HEK293 (cell line): ENCODE measurements around the gene SARS2.

ENCODE experiments used
- KLF8 ChIP-seq: fragments of 450-650 bp; formaldehyde crosslinking; IDR thresholded peaks from 2 replicates; pipeline ENCODE4 v1.5.1; 2016; ENCODE audit warnings: missing biosample characterization, missing genetic modification characterization
- MYNN ChIP-seq: fragments of 450-650 bp; formaldehyde crosslinking; IDR thresholded peaks from 2 replicates; pipeline ENCODE4 v1.5.1; 2016; ENCODE audit warnings: missing biosample characterization, missing genetic modification characterization, borderline replicate concordance
- PRDM1 ChIP-seq: fragments of 450-650 bp; formaldehyde crosslinking; IDR thresholded peaks from 2 replicates; pipeline ENCODE4; 2016; ENCODE audit warnings: missing biosample characterization, missing genetic modification characterization
- SCRT2 ChIP-seq: fragments of 450-650 bp; formaldehyde crosslinking; IDR thresholded peaks from 2 replicates; pipeline ENCODE4 v1.5.1; 2016; ENCODE audit warnings: missing biosample characterization, missing genetic modification characterization
- TCF7L2 ChIP-seq: IDR thresholded peaks from 2 replicates; pipeline ENCODE4 v1.6.1; 2011; ENCODE audit warnings: low read depth, mild to moderate bottlenecking, inconsistent platforms, low read length, moderate library complexity, borderline replicate concordance
- ZBTB17 ChIP-seq: fragments of 450-650 bp; formaldehyde crosslinking; IDR thresholded peaks from 2 replicates; pipeline ENCODE4 v1.5.1; 2016; ENCODE audit warnings: missing biosample characterization, missing genetic modification characterization
- ZBTB8A ChIP-seq: fragments of 450-650 bp; formaldehyde crosslinking; IDR thresholded peaks from 2 replicates; pipeline ENCODE4 v1.5.1; 2016; ENCODE audit warnings: missing biosample characterization, missing genetic modification characterization
- ZNF112 ChIP-seq: fragments of 450-650 bp; formaldehyde crosslinking; IDR thresholded peaks from 2 replicates; pipeline ENCODE4 v1.5.0; 2017; ENCODE audit warnings: missing biosample characterization, missing genetic modification characterization
- ZNF121 ChIP-seq: fragments of 450-650 bp; formaldehyde crosslinking; IDR thresholded peaks from 2 replicates; pipeline ENCODE4 v1.5.1; 2016; ENCODE audit warnings: missing biosample characterization, missing genetic modification characterization
- ZNF132 ChIP-seq: fragments of 450-650 bp; formaldehyde crosslinking; IDR thresholded peaks from 2 replicates; pipeline ENCODE4 v1.5.1; 2017; ENCODE audit warnings: missing biosample characterization, missing genetic modification characterization, borderline replicate concordance
- ZNF16 ChIP-seq: fragments of 450-650 bp; formaldehyde crosslinking; IDR thresholded peaks from 2 replicates; pipeline ENCODE4 v1.5.1; 2016; ENCODE audit warnings: low read depth, missing biosample characterization, missing genetic modification characterization
- ZNF280C ChIP-seq: fragments of 450-650 bp; formaldehyde crosslinking; IDR thresholded peaks from 2 replicates; pipeline ENCODE4 v1.5.1; 2016; ENCODE audit warnings: missing biosample characterization, missing genetic modification characterization
- ZNF354C ChIP-seq: fragments of 450-650 bp; formaldehyde crosslinking; IDR thresholded peaks from 2 replicates; pipeline ENCODE4 v1.5.1; 2016; ENCODE audit warnings: missing biosample characterization, missing genetic modification characterization, low read depth, borderline replicate concordance
- ZNF394 ChIP-seq: fragments of 450-650 bp; formaldehyde crosslinking; IDR thresholded peaks from 2 replicates; pipeline ENCODE4 v1.5.1; 2016; ENCODE audit warnings: missing biosample characterization, missing genetic modification characterization, mild to moderate bottlenecking, moderate library complexity, borderline replicate concordance
- ZNF48 ChIP-seq: fragments of 450-650 bp; formaldehyde crosslinking; IDR thresholded peaks from 2 replicates; pipeline ENCODE4 v1.5.1; 2016; ENCODE audit warnings: missing biosample characterization, missing genetic modification characterization
- ZNF518A ChIP-seq: fragments of 450-650 bp; formaldehyde crosslinking; conservative IDR thresholded peaks from 2 replicates; pipeline ENCODE4 v1.5.1; 2016; ENCODE audit warnings: low read depth, missing biosample characterization, missing genetic modification characterization
- ZNF558 ChIP-seq: fragments of 450-650 bp; formaldehyde crosslinking; IDR thresholded peaks from 2 replicates; pipeline ENCODE4 v1.5.1; 2016; ENCODE audit warnings: missing biosample characterization, missing genetic modification characterization
- ZSCAN16 ChIP-seq: fragments of 450-650 bp; formaldehyde crosslinking; IDR thresholded peaks from 2 replicates; pipeline ENCODE4 v1.5.1; 2016; ENCODE audit warnings: missing biosample characterization, missing genetic modification characterization
- ZSCAN23 ChIP-seq: fragments of 450-650 bp; formaldehyde crosslinking; IDR thresholded peaks from 2 replicates; pipeline ENCODE4 v1.5.1; 2016; ENCODE audit warnings: missing biosample characterization, missing genetic modification characterization
- ZSCAN30 ChIP-seq: fragments of 450-650 bp; IDR thresholded peaks from 2 replicates; pipeline ENCODE4 v1.5.1; 2018; ENCODE audit warnings: missing biosample characterization, mild to moderate bottlenecking, missing genetic modification characterization, moderate library complexity
- TF ChIP-seq, protein P1 (sequence below): fragments of 450-650 bp; formaldehyde crosslinking; IDR thresholded peaks from 2 replicates; pipeline ENCODE4 v1.5.1; 2016; ENCODE audit warnings: missing biosample characterization, missing genetic modification characterization, low read depth
- TF ChIP-seq, protein P2 (sequence below): sonication (generic); formaldehyde crosslinking; IDR thresholded peaks from 2 replicates; pipeline ENCODE4 v1.8.1; 2022; ENCODE audit warnings: mild to moderate bottlenecking, moderate library complexity, missing genetic modification reagents
- TF ChIP-seq, protein P3 (sequence below): fragments of 450-650 bp; formaldehyde crosslinking; IDR thresholded peaks from 2 replicates; pipeline ENCODE4 v1.5.1; 2016; ENCODE audit warnings: missing biosample characterization, missing genetic modification characterization, borderline replicate concordance

SARS2 gene

DNA sequence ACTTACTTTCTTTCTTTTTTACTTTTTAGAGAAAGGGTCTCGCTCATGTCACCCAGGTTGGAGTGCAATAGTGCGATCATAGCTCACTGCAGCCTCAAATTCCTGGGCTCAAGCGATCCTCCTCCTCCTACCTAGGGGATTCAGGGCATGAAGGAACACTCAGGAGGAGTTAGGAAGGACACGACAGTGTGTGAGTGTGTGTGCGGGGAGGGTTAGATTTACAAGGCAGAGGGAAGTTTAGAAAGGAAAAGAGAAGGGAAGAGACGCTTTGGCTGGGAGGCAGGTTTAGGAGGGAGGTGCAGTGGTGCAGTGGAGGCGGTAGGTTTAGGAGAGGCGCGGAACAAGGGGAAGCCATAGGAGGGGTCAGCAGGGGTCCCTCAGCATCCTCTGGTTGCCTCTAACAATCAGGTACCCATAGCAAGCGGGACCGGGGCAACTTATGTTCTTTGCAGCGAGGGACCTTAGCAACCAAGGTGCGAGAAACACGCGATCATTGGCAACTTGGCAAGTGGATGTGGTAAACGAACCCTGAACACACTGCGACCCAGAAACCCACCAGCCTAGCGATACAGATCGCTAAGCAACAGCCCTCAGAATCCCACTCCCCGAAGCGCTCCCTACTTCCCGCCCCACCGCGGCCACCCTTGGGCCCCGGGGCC is 31.6 kb downstream of the SARS2 start (continued):
- TF ChIP-seq, protein P1, sequence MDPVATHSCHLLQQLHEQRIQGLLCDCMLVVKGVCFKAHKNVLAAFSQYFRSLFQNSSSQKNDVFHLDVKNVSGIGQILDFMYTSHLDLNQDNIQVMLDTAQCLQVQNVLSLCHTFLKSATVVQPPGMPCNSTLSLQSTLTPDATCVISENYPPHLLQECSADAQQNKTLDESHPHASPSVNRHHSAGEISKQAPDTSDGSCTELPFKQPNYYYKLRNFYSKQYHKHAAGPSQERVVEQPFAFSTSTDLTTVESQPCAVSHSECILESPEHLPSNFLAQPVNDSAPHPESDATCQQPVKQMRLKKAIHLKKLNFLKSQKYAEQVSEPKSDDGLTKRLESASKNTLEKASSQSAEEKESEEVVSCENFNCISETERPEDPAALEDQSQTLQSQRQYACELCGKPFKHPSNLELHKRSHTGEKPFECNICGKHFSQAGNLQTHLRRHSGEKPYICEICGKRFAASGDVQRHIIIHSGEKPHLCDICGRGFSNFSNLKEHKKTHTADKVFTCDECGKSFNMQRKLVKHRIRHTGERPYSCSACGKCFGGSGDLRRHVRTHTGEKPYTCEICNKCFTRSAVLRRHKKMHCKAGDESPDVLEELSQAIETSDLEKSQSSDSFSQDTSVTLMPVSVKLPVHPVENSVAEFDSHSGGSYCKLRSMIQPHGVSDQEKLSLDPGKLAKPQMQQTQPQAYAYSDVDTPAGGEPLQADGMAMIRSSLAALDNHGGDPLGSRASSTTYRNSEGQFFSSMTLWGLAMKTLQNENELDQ: no peak
- TF ChIP-seq SCRT2 (tag by site-specific recombination) (no peak), ZSCAN16 (peak; percentile 51; the same call in 1 of the 2 replicates), ZSCAN30 (tag by site-specific recombination) (peak; percentile 86), ZBTB17 (tag by site-specific recombination) (no peak), PRDM1 (tag by site-specific recombination) (peak; percentile 99), ZNF280C (tag by site-specific recombination) (no peak), ZNF394 (tag by site-specific recombination) (no peak), ZNF132 (no peak), ZNF558 (no peak), ZBTB8A (tag by site-specific recombination) (no peak), ZNF112 (tag by site-specific recombination) (no peak), MYNN (0 out of 2 replicates have a peak, but pooled peaks have one; percentile 18), ZNF16 (tag by site-specific recombination) (peak; percentile 72), ZNF518A (no peak), ZNF354C (no peak), ZSCAN23 (tag by site-specific recombination) (no peak; the same call in 1 of the 2 replicates), ZNF121 (tag by site-specific recombination) (no peak), ZNF48 (tag by site-specific recombination) (no peak), TCF7L2 (no peak), KLF8 (tag by site-specific recombination) (no peak)
- TF ChIP-seq, protein P2, sequence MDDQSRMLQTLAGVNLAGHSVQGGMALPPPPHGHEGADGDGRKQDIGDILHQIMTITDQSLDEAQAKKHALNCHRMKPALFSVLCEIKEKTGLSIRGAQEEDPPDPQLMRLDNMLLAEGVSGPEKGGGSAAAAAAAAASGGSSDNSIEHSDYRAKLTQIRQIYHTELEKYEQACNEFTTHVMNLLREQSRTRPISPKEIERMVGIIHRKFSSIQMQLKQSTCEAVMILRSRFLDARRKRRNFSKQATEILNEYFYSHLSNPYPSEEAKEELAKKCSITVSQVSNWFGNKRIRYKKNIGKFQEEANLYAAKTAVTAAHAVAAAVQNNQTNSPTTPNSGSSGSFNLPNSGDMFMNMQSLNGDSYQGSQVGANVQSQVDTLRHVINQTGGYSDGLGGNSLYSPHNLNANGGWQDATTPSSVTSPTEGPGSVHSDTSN (CRISPR knock-in tag): no peak
- TF ChIP-seq, protein P3, sequence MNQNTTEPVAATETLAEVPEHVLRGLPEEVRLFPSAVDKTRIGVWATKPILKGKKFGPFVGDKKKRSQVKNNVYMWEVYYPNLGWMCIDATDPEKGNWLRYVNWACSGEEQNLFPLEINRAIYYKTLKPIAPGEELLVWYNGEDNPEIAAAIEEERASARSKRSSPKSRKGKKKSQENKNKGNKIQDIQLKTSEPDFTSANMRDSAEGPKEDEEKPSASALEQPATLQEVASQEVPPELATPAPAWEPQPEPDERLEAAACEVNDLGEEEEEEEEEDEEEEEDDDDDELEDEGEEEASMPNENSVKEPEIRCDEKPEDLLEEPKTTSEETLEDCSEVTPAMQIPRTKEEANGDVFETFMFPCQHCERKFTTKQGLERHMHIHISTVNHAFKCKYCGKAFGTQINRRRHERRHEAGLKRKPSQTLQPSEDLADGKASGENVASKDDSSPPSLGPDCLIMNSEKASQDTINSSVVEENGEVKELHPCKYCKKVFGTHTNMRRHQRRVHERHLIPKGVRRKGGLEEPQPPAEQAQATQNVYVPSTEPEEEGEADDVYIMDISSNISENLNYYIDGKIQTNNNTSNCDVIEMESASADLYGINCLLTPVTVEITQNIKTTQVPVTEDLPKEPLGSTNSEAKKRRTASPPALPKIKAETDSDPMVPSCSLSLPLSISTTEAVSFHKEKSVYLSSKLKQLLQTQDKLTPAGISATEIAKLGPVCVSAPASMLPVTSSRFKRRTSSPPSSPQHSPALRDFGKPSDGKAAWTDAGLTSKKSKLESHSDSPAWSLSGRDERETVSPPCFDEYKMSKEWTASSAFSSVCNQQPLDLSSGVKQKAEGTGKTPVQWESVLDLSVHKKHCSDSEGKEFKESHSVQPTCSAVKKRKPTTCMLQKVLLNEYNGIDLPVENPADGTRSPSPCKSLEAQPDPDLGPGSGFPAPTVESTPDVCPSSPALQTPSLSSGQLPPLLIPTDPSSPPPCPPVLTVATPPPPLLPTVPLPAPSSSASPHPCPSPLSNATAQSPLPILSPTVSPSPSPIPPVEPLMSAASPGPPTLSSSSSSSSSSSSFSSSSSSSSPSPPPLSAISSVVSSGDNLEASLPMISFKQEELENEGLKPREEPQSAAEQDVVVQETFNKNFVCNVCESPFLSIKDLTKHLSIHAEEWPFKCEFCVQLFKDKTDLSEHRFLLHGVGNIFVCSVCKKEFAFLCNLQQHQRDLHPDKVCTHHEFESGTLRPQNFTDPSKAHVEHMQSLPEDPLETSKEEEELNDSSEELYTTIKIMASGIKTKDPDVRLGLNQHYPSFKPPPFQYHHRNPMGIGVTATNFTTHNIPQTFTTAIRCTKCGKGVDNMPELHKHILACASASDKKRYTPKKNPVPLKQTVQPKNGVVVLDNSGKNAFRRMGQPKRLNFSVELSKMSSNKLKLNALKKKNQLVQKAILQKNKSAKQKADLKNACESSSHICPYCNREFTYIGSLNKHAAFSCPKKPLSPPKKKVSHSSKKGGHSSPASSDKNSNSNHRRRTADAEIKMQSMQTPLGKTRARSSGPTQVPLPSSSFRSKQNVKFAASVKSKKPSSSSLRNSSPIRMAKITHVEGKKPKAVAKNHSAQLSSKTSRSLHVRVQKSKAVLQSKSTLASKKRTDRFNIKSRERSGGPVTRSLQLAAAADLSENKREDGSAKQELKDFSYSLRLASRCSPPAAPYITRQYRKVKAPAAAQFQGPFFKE (tag by site-specific recombination): no peak
